HG03066 (cell line): ENCODE measurements around the gene TOMM70.
A peak's percentile ranks its signal among the peaks of the same experiment; 100 is the strongest.
"Not testable (repeated sequence)": the region's sequence is repeated elsewhere in the genome, so short reads cannot be mapped to it uniquely, and the experiment has no call there.

ENCODE experiments used
- ATAC-seq: cut with Tn5 transposase; IDR thresholded peaks from one replicate; pipeline ENCODE4 v1.9.1; 2021; ENCODE audit warnings: low read depth; ENCODE audit not compliant: unreplicated experiment

Gene TOMM70

GRCh38 chr3:100400780-100401673, at the start of gene TOMM70, which contains the start of gene LNP1:
Gene TOMM70 (minus strand): TSS chr3:100401089. CDS start chr3:100400949, 140 bp downstream.
Gene LNP1 (plus strand): TSS chr3:100401539. CDS start chr3:100429730, 28,191 bp downstream.
- peak; percentile 95 for ATAC-seq

- ATAC-seq: no peak
Measured at GRCh38 chr3:100449214-100449613, 48.3 kb upstream of the TOMM70 start.

- no peak for ATAC-seq
Measured at GRCh38 chr3:100448079-100448478, 47.2 kb upstream of the TOMM70 start.

- not testable (repeated sequence) for ATAC-seq
Measured at GRCh38 chr3:100447067-100447466, 46.2 kb upstream of the TOMM70 start.

GRCh38 chr3:100443690-100444089, 42.8 kb upstream of the TOMM70 start:
- ATAC-seq: no peak

GRCh38 chr3:100440895-100441294, 40.0 kb upstream of the TOMM70 start:
- ATAC-seq: no peak

GRCh38 chr3:100438623-100438974, 37.7 kb upstream of the TOMM70 start:
- no peak for ATAC-seq

- ATAC-seq: no peak
Measured at GRCh38 chr3:100437721-100438622, 37.1 kb upstream of the TOMM70 start.

GRCh38 chr3:100436951-100437350, 36.1 kb upstream of the TOMM70 start:
- no peak for ATAC-seq

GRCh38 chr3:100429187-100429716, 28.4 kb upstream of the TOMM70 start:
- no peak for ATAC-seq

- no peak for ATAC-seq
Measured at GRCh38 chr3:100427699-100428098, 26.8 kb upstream of the TOMM70 start.

GRCh38 chr3:100426067-100426682, 25.3 kb upstream of the TOMM70 start:
- ATAC-seq: no peak

- no peak for ATAC-seq
Measured at GRCh38 chr3:100425316-100425715, 24.4 kb upstream of the TOMM70 start.

- no peak for ATAC-seq
Measured at GRCh38 chr3:100424261-100424660, 23.4 kb upstream of the TOMM70 start.

GRCh38 chr3:100423611-100424010, 22.7 kb upstream of the TOMM70 start:
- no peak for ATAC-seq

- ATAC-seq: no peak
Measured at GRCh38 chr3:100420885-100421284, 20.0 kb upstream of the TOMM70 start.

- ATAC-seq: no peak
Measured at GRCh38 chr3:100419406-100419805, 18.5 kb upstream of the TOMM70 start.

GRCh38 chr3:100416863-100417262, 16.0 kb upstream of the TOMM70 start:
- ATAC-seq: no peak

- ATAC-seq: no peak
Measured at GRCh38 chr3:100416176-100416575, 15.3 kb upstream of the TOMM70 start.

GRCh38 chr3:100413613-100414012, 12.7 kb upstream of the TOMM70 start:
- no peak for ATAC-seq
